ENCODE data around the gene RELT. TPM values are rescaled to one million over a fixed set of nuclear protein-coding genes. Genes with fewer than 3 reads are reported as not detected.

Gene RELT
- total and polyA plus RNA-seq, 2 of the 13 experiments (the other 11 are each of a cell fraction or from before 2014, with no cell fraction given): 2.5 to 4.7 TPM

DNA sequence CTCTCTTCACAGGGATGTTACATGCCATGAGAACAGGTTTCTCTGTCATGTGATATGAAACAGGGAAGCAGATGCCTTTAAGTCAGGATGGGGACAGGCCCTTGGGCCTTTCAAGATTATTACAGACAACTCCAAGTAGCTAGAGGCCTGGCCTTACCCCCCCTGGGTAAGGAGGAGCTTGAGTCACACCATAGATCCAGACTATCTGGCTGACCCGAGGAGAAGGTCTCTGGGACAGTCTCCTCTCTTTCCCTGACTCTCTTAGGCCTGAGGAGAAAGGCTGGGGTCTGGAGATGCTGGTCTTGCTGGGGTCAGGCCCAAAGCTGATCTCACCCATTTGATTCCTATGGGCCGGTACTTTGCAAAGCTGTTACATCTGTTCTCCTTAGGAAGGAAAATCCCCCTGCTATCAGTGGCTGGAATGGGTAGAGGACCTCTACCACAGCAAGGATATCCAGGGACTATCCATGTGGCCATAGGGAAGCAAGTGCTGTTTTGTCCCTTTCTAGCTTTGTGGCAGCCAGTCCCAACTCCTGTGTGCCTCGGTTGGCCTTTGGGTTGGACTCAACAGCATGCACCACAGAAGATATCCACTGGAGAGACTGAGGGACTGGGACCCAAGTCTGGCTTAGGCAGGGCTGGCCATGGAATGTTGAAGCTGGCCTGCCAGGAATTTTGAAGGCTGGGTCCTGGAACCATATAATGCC, 25.2 kb downstream of the RELT start:
- H3K36me3 ChIP-seq (replicated peaks in 1 of 2; ENCODE audit: control insufficient read depth in 1 of 2, insufficient read depth in 2 of 2, low read length in 2 of 2): peaks cover 3 to 4% of the 10 kb centered on the region in 2 experiments; a peak in 3 of 5 replicates
- H3K27me3 ChIP-seq (ENCODE audit: control insufficient read depth in 1 of 2, insufficient read depth in 2 of 2, low read length in 2 of 2): no peaks in the 10 kb centered on the region
- no peak overlapping the region for H3K27ac ChIP-seq (ENCODE audit: extremely low read length, insufficient read depth, low read length)
- no peak overlapping the region for H3K9ac ChIP-seq (ENCODE audit: insufficient read depth, low read depth, low read length)
- FAIRE-seq: no peak
- no peak overlapping the region for H2AFZ ChIP-seq (ENCODE audit: low read length)
- TF ChIP-seq RBM22 (optimal IDR thresholded peaks at IDR 0.05; ENCODE audit: low read length): peak; percentile 49
- TF ChIP-seq, protein P1, sequence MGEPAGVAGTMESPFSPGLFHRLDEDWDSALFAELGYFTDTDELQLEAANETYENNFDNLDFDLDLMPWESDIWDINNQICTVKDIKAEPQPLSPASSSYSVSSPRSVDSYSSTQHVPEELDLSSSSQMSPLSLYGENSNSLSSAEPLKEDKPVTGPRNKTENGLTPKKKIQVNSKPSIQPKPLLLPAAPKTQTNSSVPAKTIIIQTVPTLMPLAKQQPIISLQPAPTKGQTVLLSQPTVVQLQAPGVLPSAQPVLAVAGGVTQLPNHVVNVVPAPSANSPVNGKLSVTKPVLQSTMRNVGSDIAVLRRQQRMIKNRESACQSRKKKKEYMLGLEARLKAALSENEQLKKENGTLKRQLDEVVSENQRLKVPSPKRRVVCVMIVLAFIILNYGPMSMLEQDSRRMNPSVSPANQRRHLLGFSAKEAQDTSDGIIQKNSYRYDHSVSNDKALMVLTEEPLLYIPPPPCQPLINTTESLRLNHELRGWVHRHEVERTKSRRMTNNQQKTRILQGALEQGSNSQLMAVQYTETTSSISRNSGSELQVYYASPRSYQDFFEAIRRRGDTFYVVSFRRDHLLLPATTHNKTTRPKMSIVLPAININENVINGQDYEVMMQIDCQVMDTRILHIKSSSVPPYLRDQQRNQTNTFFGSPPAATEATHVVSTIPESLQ (CRISPR knock-in tag; conservative IDR thresholded peaks at IDR 0.05): no peak
- no peaks in the 10 kb centered on the region for H3K9me3 ChIP-seq (ENCODE audit: low read length)
- no peak overlapping the region for H3K4me2 ChIP-seq (ENCODE audit: low read depth, low read length)
- no peak for DNase-seq (ENCODE audit: low spot score)
- POLR2A ChIA-PET: no interaction called here
- H3K79me2 ChIP-seq (ENCODE audit: insufficient read depth, low read length): no peaks in the 10 kb centered on the region
- CTCF ChIA-PET (ENCODE audit: low intra/inter-chr PET ratio, low total read pairs): no interaction called here
- H4K20me1 ChIP-seq (ENCODE audit: insufficient read depth, low read length): no peaks in the 10 kb centered on the region
- intact Hi-C loops (cut with micrococcal nuclease; ENCODE audit: unreplicated experiment) (loop anchor here (5.0 to 10.0 kb wide), 2 partner anchors 223 to 531 kb away; no protein-coding TSS in a partner anchor), in situ Hi-C loops (cut with HindIII; ENCODE audit: extremely low pct_ligation_motif_present, low pct_unique_long_range_greater_than_20kb) (loop anchor here (5.0 to 10.0 kb wide), 2 partner anchors 223 to 261 kb away; no protein-coding TSS in a partner anchor)
- BruUV-seq (replicated peaks): no TSS peak
- ATAC-seq: no peak
- WGBS (ENCODE audit: low lambda C conversion rate): 83% methylated on average over 3 of the region's 3 CpGs
- H3K4me3 ChIP-seq (replicated peaks in 1 of 3; ENCODE audit: insufficient read depth in 1 of 3, low read depth in 2 of 3, low read length in 3 of 3): no peak overlapping the region
- peaks cover 8% of the 10 kb centered on the region for H3K4me1 ChIP-seq (ENCODE audit: insufficient read depth, low read length)

DNA sequence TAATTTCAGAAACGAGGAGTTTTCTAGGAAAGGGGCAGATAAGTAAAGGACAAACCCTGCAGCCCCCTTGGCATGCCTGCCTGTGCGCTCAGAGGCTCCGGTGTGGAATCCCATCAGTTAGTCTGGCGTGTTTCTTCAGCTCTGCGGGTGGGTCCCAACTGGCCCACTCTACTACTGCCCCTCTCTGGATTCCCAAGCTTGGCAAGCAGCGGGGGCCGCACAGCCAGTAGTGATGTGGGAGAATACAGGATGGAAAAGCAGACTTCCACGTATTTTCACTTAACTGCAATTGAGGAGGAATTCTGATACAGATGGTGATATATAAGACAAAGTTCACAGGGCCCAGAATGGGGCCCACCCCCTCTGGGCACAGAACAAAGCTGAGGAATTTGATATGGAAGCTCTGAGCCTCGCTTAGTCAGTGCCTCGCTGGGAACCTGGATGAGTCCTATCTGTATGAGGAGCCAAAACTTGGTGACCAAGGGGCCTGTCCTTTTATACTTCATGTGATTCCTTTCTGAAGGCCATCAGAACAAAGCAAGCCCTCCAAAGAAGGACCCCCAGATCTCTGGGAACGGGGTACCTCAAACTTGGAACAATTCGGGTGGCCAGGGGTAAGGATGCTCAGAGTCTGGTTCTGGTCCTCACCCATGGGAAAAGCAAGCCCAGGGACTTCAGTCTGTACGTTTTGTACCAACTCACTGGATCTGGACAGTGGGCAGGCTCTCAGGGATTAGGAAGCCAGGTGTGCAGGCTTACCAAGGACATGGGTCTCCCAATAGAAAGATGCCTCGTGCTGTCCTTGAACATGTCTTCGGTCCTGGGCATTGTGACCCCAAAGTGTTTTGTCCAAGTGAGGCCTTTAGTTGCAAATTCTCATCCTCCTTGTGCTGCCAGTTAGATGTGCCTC, 26.0 kb downstream of the RELT start:
- POLR2A ChIA-PET: no interaction called here

More for the DNA sequence above, 26.0 kb downstream of the RELT start:
- no peaks in the 10 kb centered on the region for H3K27me3 ChIP-seq (ENCODE audit: control insufficient read depth in 1 of 2, insufficient read depth in 2 of 2, low read length in 2 of 2)
- H3K9ac ChIP-seq (ENCODE audit: insufficient read depth, low read depth, low read length): no peak overlapping the region
- no peaks in the 10 kb centered on the region for H4K20me1 ChIP-seq (ENCODE audit: insufficient read depth, low read length)
- CTCF ChIA-PET (ENCODE audit: low intra/inter-chr PET ratio, low total read pairs): no interaction called here
- intact Hi-C loops (cut with micrococcal nuclease; ENCODE audit: unreplicated experiment): loop anchor here (2.0 to 10.0 kb wide), 3 partner anchors 223 to 530 kb away; no protein-coding TSS in a partner anchor
- H3K4me1 ChIP-seq (ENCODE audit: insufficient read depth, low read length): peaks cover 8% of the 10 kb centered on the region
- no peak overlapping the region for H2AFZ ChIP-seq (ENCODE audit: low read length)
- no peak overlapping the region for H3K27ac ChIP-seq (ENCODE audit: extremely low read length, insufficient read depth, low read length)
- WGBS (ENCODE audit: low lambda C conversion rate): 90% methylated on average over 10 of the region's 15 CpGs
- TF ChIP-seq ZNF484 (CRISPR knock-in tag; IDR thresholded peaks at IDR 0.05; ENCODE audit: borderline replicate concordance, low read depth): no peak
- TF ChIP-seq, protein P2, sequence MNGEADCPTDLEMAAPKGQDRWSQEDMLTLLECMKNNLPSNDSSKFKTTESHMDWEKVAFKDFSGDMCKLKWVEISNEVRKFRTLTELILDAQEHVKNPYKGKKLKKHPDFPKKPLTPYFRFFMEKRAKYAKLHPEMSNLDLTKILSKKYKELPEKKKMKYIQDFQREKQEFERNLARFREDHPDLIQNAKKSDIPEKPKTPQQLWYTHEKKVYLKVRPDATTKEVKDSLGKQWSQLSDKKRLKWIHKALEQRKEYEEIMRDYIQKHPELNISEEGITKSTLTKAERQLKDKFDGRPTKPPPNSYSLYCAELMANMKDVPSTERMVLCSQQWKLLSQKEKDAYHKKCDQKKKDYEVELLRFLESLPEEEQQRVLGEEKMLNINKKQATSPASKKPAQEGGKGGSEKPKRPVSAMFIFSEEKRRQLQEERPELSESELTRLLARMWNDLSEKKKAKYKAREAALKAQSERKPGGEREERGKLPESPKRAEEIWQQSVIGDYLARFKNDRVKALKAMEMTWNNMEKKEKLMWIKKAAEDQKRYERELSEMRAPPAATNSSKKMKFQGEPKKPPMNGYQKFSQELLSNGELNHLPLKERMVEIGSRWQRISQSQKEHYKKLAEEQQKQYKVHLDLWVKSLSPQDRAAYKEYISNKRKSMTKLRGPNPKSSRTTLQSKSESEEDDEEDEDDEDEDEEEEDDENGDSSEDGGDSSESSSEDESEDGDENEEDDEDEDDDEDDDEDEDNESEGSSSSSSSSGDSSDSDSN (CRISPR knock-in tag; IDR thresholded peaks at IDR 0.05): no peak
- no peak for TF ChIP-seq ZNF34 (CRISPR knock-in tag; IDR thresholded peaks at IDR 0.05; ENCODE audit: borderline replicate concordance)
- TF ChIP-seq ZNF343 (CRISPR knock-in tag; IDR thresholded peaks at IDR 0.05): no peak
- no peak for TF ChIP-seq MYC (CRISPR knock-in tag; IDR thresholded peaks at IDR 0.05; ENCODE audit: borderline replicate concordance)
- TF ChIP-seq RBFOX2 (IDR thresholded peaks at IDR 0.05; ENCODE audit: low read depth, low read length): no peak
- no peak for TF ChIP-seq RFXANK (CRISPR knock-in tag; IDR thresholded peaks at IDR 0.05)
- H3K79me2 ChIP-seq (ENCODE audit: insufficient read depth, low read length): no peaks in the 10 kb centered on the region
- no peak overlapping the region for H3K4me3 ChIP-seq (replicated peaks in 1 of 3; ENCODE audit: insufficient read depth in 1 of 3, low read depth in 2 of 3, low read length in 3 of 3)
- DNase-seq (ENCODE audit: low spot score) (no peak), ATAC-seq (no peak), FAIRE-seq (no peak)
- no peak overlapping the region for H3K4me2 ChIP-seq (ENCODE audit: low read depth, low read length)
- no peaks in the 10 kb centered on the region for H3K9me3 ChIP-seq (ENCODE audit: low read length)
- in situ Hi-C loops (cut with HindIII; ENCODE audit: extremely low pct_ligation_motif_present, low pct_unique_long_range_greater_than_20kb): loop anchor here (5.0 to 10.0 kb wide), 2 partner anchors 223 to 260 kb away; no protein-coding TSS in a partner anchor
- peaks cover 3 to 8% of the 10 kb centered on the region in 2 experiments; a peak in 3 of 5 replicates for H3K36me3 ChIP-seq (replicated peaks in 1 of 2; ENCODE audit: control insufficient read depth in 1 of 2, insufficient read depth in 2 of 2, low read length in 2 of 2)
- no TSS peak for BruUV-seq (replicated peaks)
